WI38 (cell line): ENCODE data around the gene WDR17.
"Not testable (repeated sequence)": the region's sequence is repeated elsewhere in the genome, so short reads cannot be mapped to it uniquely, and the experiment has no call there.

Experiments used
- H3K4me3 ChIP-seq: 2 replicates; pipeline ENCODE4 v1.5.1; 2011; ENCODE audit warnings: low read depth, mild to moderate bottlenecking, control low read depth, low read length
- TF ChIP-seq, protein P1 (sequence below): IDR thresholded peaks from 2 replicates; pipeline ENCODE4 v1.5.1; 2012; ENCODE audit warnings: low read depth, mild to moderate bottlenecking, control low read depth, low read length

The WDR17 gene

DNA sequence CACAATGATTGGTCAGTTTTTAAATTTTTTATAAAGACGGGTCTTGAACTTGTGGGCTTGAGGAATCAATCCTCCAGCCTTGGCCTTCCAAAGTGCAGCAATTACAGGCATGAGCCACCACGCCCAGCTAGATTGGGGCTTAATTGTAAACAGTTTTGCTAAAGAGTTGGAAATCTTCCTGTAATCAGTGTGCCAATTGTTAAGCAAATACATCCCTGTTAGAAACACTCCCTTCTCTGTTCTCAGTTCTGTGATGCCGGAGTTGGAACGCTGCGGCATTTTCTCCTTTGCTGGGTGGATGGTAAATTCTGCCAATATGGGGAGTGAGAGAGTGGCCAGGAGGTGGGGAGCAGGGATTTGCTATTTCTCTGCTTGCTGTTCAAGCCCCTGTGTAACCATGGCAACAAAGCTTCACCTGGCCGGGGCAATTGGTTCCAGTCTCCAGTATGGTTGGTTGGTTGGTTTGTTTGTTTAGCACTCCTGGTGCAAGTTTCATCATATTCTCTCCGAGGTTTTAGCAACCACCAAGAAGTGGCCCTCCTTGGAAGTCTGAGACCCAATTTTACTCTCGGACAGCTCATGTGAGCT, 132.8 kb downstream of the WDR17 start:
- H3K4me3 ChIP-seq = no peak overlapping the region
- TF ChIP-seq, protein P1, sequence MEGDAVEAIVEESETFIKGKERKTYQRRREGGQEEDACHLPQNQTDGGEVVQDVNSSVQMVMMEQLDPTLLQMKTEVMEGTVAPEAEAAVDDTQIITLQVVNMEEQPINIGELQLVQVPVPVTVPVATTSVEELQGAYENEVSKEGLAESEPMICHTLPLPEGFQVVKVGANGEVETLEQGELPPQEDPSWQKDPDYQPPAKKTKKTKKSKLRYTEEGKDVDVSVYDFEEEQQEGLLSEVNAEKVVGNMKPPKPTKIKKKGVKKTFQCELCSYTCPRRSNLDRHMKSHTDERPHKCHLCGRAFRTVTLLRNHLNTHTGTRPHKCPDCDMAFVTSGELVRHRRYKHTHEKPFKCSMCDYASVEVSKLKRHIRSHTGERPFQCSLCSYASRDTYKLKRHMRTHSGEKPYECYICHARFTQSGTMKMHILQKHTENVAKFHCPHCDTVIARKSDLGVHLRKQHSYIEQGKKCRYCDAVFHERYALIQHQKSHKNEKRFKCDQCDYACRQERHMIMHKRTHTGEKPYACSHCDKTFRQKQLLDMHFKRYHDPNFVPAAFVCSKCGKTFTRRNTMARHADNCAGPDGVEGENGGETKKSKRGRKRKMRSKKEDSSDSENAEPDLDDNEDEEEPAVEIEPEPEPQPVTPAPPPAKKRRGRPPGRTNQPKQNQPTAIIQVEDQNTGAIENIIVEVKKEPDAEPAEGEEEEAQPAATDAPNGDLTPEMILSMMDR = no peak

DNA sequence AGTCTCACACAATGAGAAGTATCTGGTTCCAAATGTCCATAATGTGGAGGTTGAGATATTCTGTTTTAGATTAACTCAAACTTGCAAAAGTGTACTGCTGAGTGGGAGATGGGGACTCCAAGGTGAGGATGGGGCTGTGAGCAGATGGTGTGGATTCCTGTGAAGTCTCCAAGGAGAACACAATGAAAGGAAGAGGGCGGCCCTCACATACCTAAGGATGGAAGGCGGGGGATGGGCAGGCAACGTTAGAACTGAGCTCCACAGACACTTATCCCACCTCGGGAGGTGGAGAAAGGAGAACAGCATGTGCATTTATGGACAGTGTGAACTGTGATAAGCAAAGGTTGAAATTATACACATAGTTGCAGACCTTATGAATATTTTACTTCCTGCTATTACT, 139.7 kb downstream of the WDR17 start:
- no peak overlapping the region for H3K4me3 ChIP-seq
- TF ChIP-seq, protein P1 = no peak

DNA sequence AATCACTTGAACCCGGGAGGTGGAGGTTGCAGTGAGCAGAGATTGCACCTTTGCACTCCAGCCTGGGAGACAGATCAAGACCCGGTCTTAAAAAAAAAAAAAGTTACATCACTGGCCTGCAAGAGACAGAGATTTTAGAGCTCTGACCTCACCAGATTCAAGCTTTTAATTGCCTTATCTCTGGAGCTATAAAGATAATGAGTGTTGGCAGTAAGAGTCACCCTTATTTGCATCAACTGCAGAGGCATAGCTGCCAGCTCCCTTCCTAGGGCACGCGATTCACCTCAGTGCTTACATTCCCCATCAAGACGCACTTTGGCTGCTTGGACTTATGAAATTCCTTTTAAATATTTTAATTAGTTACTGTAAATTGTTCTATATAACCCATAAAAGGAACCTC, 142.2 kb downstream of the WDR17 start:
- H3K4me3 ChIP-seq = no peak overlapping the region
- TF ChIP-seq, protein P1 = no peak

DNA sequence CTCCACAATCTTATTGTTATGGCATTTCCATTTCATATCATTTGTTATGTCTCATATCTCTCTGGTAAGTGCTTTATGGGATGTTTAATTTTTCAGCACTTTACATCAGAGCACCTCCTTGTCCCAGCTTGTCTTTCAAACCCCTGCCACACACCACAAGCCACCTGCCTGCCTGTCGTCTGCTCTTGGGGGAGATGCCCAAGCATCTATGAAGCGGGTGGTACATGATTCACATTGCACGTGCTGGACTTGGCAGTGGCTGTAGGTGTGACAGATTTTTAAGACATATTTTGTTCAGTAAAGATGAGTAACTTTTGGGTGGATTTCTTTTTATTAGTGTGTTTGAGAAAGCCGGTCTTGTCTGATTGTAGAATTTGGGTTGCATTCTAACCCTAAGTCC, 143.9 kb downstream of the WDR17 start:
- TF ChIP-seq, protein P1 = no peak
- no peak overlapping the region for H3K4me3 ChIP-seq

DNA sequence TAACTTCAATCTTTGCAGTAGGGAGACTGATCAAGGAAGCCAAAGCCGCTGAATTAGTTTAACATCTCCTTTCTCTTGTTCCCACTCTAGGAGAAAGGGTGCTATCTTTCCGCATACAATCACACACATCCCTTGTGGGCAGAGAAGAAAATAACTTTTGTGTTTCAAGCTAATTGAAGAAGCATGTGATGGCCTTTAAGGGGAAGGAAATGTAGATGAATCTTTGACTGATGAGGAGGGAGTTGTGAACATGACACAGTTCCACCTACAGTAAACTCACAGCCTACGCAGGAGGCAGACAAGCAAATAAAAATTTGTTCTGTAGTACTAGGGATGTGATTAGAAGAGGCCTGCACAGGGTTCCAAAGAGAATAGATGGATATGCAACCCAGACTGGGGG, 144.5 kb downstream of the WDR17 start:
- H3K4me3 ChIP-seq = no peak overlapping the region
- TF ChIP-seq, protein P1 = no peak

DNA sequence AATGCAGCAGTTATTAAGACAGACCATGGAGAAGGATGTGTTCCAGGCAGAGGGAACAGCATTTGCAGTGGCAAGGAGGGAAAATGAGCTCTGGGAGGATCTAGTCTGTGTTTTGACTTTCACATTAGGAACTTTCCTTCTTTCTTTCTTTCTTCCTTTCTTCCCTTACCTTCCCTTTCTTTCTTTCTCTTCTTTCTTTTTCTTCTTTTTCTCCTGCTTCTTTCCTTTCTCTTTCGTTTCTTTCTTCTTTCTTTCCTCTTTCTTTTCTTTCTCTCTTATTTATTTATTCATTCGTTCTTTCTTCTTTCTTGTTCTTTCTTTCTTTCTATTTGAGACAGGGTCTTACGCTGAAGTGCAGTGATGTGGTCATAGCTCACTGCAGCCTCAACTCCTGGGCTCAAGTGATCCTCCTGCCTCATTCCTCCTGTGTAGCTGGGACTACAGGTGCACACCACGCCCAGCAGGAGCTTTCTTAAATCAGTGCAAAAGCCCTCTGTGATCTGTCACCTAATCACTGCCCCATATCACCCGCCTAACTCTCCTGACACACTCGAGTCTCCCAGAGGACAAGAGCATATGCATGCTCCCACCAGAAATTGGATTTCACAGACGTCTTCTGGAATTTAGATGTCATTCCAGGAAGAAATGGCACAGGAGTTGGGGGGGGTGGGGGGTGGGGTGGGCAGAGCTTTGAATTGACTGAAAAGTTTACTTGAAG, 145.1 kb downstream of the WDR17 start:
- H3K4me3 ChIP-seq = no peak overlapping the region
- TF ChIP-seq, protein P1 = no peak

DNA sequence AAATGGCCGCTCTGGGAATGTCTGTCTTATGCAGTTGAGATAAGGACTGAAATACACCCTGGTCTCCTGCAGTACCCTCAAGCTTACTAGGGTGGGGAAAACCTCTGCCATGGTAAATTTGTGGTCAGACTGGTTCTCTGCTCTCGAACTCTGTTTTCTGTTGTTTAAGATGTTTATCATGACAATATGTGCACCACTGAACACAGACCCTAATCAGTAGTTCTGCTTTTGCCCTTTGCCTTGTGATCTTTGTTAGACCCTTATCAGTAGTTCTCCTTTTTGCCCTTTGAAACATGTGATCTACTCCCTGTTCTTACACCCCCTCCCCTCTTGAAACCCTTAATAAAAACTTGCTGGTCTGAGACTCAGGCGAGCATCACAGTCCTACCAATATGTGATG, 146.7 kb downstream of the WDR17 start:
- H3K4me3 ChIP-seq = not testable (repeated sequence)

DNA sequence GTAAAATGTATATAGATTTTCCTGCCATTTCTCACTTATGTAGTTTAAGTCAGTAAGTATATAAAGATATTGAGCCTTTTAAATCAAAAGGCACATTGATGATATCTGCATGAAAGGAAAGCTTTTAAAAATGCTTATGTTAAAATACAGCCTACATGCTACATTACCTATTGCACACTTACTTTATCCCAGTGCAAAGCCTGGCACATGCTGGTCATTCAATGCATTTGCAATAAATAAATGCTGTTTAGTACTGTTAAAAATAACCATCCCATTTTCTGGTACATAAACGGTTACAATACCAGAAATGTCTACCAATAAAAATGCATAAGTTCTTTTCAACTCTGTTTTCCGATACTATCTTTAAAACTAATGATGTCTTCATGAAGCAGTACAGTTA, 151.9 kb downstream of the WDR17 start:
- no peak overlapping the region for H3K4me3 ChIP-seq
- TF ChIP-seq, protein P1 = no peak
